ENCODE measurements around the gene TNFRSF9. TPM values are rescaled to one million over a fixed set of nuclear protein-coding genes. Genes with fewer than 3 reads are reported as not detected.

TNFRSF9 gene
- total and polyA plus RNA-seq, 2 experiments from 2014 or later, result not detected

- Histone ChIP-seq H4K20me1 (replicated peaks; ENCODE audit: insufficient read depth) (peaks cover 22% of the 10 kb centered on the region), H2AFZ (no peak overlapping the region), H3F3A (replicated peaks; ENCODE audit: low read depth) (no peaks in the 10 kb centered on the region), H3K79me2 (replicated peaks; ENCODE audit: insufficient read depth) (peaks cover 39% of the 10 kb centered on the region), H3K4me1 (ENCODE audit: insufficient read depth) (no peaks in the 10 kb centered on the region), H3K36me3 (ENCODE audit: insufficient read depth) (peaks cover 40% of the 10 kb centered on the region), H3K4me3 (no peak overlapping the region), H3K27me3 (ENCODE audit: insufficient read depth) (no peaks in the 10 kb centered on the region), H3K9me2 (ENCODE audit: insufficient read depth) (no peaks in the 10 kb centered on the region), H3K4me2 (no peak overlapping the region), H3K27ac (ENCODE audit: low read depth) (no peak overlapping the region)
- ATAC-seq (no peak), DNase-seq (ENCODE audit: low spot score) (no peak)
- H3K36me3 Mint-ChIP-seq (ENCODE audit: low read depth), result peaks cover 70% of the 10 kb centered on the region
- no peak overlapping the region for H3K4me3 Mint-ChIP-seq
- no peak overlapping the region for H3K27ac Mint-ChIP-seq
- peaks cover 2% of the 10 kb centered on the region; the same call in 1 of the 3 replicates for H3K4me1 Mint-ChIP-seq
- H3K27me3 Mint-ChIP-seq (ENCODE audit: insufficient read depth, low read depth, poor library complexity), result peaks cover 8% of the 10 kb centered on the region
- H3K9me3 Mint-ChIP-seq, result no peaks in the 10 kb centered on the region
- no peak for TF ChIP-seq POLR2AphosphoS5 (IDR thresholded peaks at IDR 0.05; ENCODE audit: low read depth)
- no peak for TF ChIP-seq ZNF331 (CRISPR knock-in tag; IDR thresholded peaks at IDR 0.05; ENCODE audit: low read depth)
- TF ChIP-seq CTCF (conservative IDR thresholded peaks at IDR 0.05; ENCODE audit: low read depth in 2 of 2), result no peak
- TF ChIP-seq NANOG (IDR thresholded peaks at IDR 0.05; ENCODE audit: borderline replicate concordance), result no peak
- no peak for TF ChIP-seq ZNF462 (CRISPR knock-in tag; IDR thresholded peaks at IDR 0.05)
- TF ChIP-seq EZH2phosphoT487 (IDR thresholded peaks at IDR 0.05; ENCODE audit: unreplicated experiment), result no peak
- no peak for TF ChIP-seq REST (IDR thresholded peaks at IDR 0.05; ENCODE audit: unreplicated experiment)
- no peak for TF ChIP-seq EZH2 (IDR thresholded peaks at IDR 0.05; ENCODE audit: low read depth, unreplicated experiment)
- TF ChIP-seq JUNB (IDR thresholded peaks at IDR 0.05; ENCODE audit: unreplicated experiment), result no peak
- no peak for TF ChIP-seq CREB1 (CRISPR knock-in tag; IDR thresholded peaks at IDR 0.05; ENCODE audit: low read depth)
- TF ChIP-seq STAT1 (IDR thresholded peaks at IDR 0.05; ENCODE audit: unreplicated experiment), result no peak
- no peak for TF ChIP-seq ETS1 (IDR thresholded peaks at IDR 0.05)
- TF ChIP-seq ZNF114 (CRISPR knock-in tag; IDR thresholded peaks at IDR 0.05), result no peak
Measured at GRCh38 chr1:7973086-7973485, 32.4 kb upstream of the TNFRSF9 start.

Data from GM23338 (cell line).